B cell (primary cell): Measurements from ENCODE around the gene AFAP1L1.

ENCODE experiments used
- CTCF ChIP-seq: fragments of 200-600 bp; IDR thresholded peaks from one replicate; pipeline ENCODE4 v1.8.0; 2022; ENCODE audit warnings: antibody characterized with exemption, mild to moderate bottlenecking
- EZH2 ChIP-seq: IDR thresholded peaks from 2 replicates; pipeline ENCODE4 v1.6.1; 2012; ENCODE audit warnings: borderline replicate concordance, low read depth, mild to moderate bottlenecking, moderate library complexity, low read length; ENCODE audit not compliant: insufficient read depth, poor library complexity, severe bottlenecking

- TF ChIP-seq CTCF (no peak), EZH2 (no peak)
Measured at GRCh38 chr5:149333711-149334443, 62.2 kb downstream of the AFAP1L1 start.
